PFSK-1 (cell line): ENCODE measurements around the gene SKI.

Source experiments
- FOXP2 ChIP-seq: optimal IDR thresholded peaks from 2 replicates; pipeline ENCODE3; 2011; ENCODE audit warnings: borderline replicate concordance, control low read depth, inconsistent platforms; ENCODE audit not compliant: insufficient read depth; ENCODE audit errors: extremely low read length, extremely low read depth
- POLR2AphosphoS5 ChIP-seq: IDR thresholded peaks from 2 replicates; pipeline ENCODE4 v1.6.1; 2012; ENCODE audit warnings: low read depth, mild to moderate bottlenecking, control low read depth, low read length, moderate library complexity
- REST ChIP-seq, 2 experiments: IDR thresholded peaks; 2 replicates each; pipeline versions ENCODE4 v1.6.1 to v1.8.0; 2011 to 2012; ENCODE audit warnings: low read depth in 2 of 2, low read length in 2 of 2, control low read depth in 1 of 2, inconsistent platforms in 1 of 2, mild to moderate bottlenecking in 1 of 2, moderate library complexity in 1 of 2; ENCODE audit not compliant: insufficient read depth in 1 of 2
- SIN3A ChIP-seq: IDR thresholded peaks from 2 replicates; pipeline ENCODE4 v1.6.1; 2012; ENCODE audit warnings: mild to moderate bottlenecking, low read length, moderate library complexity, borderline replicate concordance; ENCODE audit not compliant: insufficient read depth
- TAF1 ChIP-seq: IDR thresholded peaks from 2 replicates; pipeline ENCODE4 v1.6.1; 2012; ENCODE audit warnings: low read length, control low read depth, borderline replicate concordance; ENCODE audit not compliant: insufficient read depth

The SKI gene

GRCh38 chr1:2215329-2215728 lies 12.8 kb upstream of the SKI start:
- TF ChIP-seq POLR2AphosphoS5 (no peak), SIN3A (no peak), TAF1 (no peak), FOXP2 (no peak), REST (IDR thresholded peaks at IDR 0.05; ENCODE audit: insufficient read depth in 1 of 2, low read depth in 2 of 2, low read length in 2 of 2) (no peak)

- TF ChIP-seq SIN3A (no peak), TAF1 (no peak), POLR2AphosphoS5 (no peak), FOXP2 (no peak), REST (IDR thresholded peaks at IDR 0.05; ENCODE audit: insufficient read depth in 1 of 2, low read depth in 2 of 2, low read length in 2 of 2) (no peak)
Observed at GRCh38 chr1:2215909-2216766, 12.0 kb upstream of the SKI start.

GRCh38 chr1:2216767-2217058 lies 11.4 kb upstream of the SKI start:
- TF ChIP-seq REST (IDR thresholded peaks at IDR 0.05; ENCODE audit: insufficient read depth in 1 of 2, low read depth in 2 of 2, low read length in 2 of 2) (no peak), TAF1 (no peak), POLR2AphosphoS5 (no peak), FOXP2 (no peak), SIN3A (no peak)

- TF ChIP-seq SIN3A (no peak), POLR2AphosphoS5 (no peak), REST (IDR thresholded peaks at IDR 0.05; ENCODE audit: insufficient read depth in 1 of 2, low read depth in 2 of 2, low read length in 2 of 2) (no peak), TAF1 (no peak)
Observed at GRCh38 chr1:2221271-2221670, 6.8 kb upstream of the SKI start.

DNA sequence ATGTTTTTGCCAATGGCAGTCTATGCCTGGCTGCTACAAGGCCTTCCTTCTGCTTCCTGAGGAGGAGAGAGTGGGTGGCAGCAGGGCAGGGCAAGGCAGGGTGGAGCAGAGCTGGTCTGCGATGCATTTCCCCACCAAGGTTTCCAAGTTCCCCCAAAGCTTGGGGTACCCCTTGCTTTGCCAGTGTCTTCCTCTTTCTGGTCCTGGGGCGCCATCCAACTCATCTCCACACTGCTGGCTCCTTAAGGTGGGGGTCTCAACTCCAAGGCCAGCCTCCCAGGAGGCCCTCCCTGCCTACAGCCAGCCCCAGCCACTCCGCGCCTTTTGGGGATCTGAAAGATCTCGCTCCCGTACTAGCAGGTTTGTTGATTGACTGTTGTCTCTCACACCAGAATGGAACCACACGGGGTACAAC lies 3.9 kb upstream of the SKI start:
- TF ChIP-seq FOXP2: no peak
- TF ChIP-seq REST (IDR thresholded peaks at IDR 0.05; ENCODE audit: insufficient read depth in 1 of 2, low read depth in 2 of 2, low read length in 2 of 2): no peak
- no peak for TF ChIP-seq SIN3A
- TF ChIP-seq POLR2AphosphoS5: no peak
- no peak for TF ChIP-seq TAF1
